Fibroblast of lung (primary cell): ENCODE measurements around the gene C1QL2. TPM values are rescaled to one million over a fixed set of nuclear protein-coding genes. Genes with fewer than 3 reads are reported as not detected.

ENCODE experiments used
- DNase-seq, 2 donors: peaks; one replicate each; pipeline versions ENCODE4 v3.0.0 to v3.0.0-alpha.2; 2010; ENCODE audit warnings: low read depth in 2 of 2
- H2AFZ ChIP-seq: 2 replicates; pipeline ENCODE4 v1.5.1; 2012; ENCODE audit warnings: low read length, control low read depth, inconsistent platforms
- H3K27ac ChIP-seq: 2 replicates; pipeline ENCODE4 v1.5.1; 2011; ENCODE audit warnings: low read length, control low read depth; ENCODE audit not compliant: insufficient read depth
- H3K27me3 ChIP-seq: 2 replicates; pipeline ENCODE4 v1.5.1; 2011; ENCODE audit warnings: mild to moderate bottlenecking, low read length; ENCODE audit not compliant: control insufficient read depth, insufficient read depth
- H3K36me3 ChIP-seq: 2 replicates; pipeline ENCODE4 v1.5.1; 2011; ENCODE audit warnings: low read length; ENCODE audit not compliant: control insufficient read depth, insufficient read depth
- H3K4me1 ChIP-seq: 2 replicates; pipeline ENCODE4 v1.5.1; 2011; ENCODE audit warnings: low read length; ENCODE audit not compliant: control insufficient read depth, insufficient read depth; ENCODE audit errors: extremely low read depth
- H3K4me2 ChIP-seq: 2 replicates; pipeline ENCODE4 v1.5.1; 2011; ENCODE audit warnings: low read length, control low read depth; ENCODE audit not compliant: insufficient read depth; ENCODE audit errors: extremely low read depth
- H3K4me3 ChIP-seq, 4 experiments: fragments of 200-600 bp in 1 of 4; sonication (generic) in 1 of 4; replicated peaks in 1 of 4; 2 replicates each; pipeline ENCODE4 v1.5.1; 2011 to 2016; ENCODE audit warnings: low read length in 4 of 4, low read depth in 3 of 4, mild to moderate bottlenecking in 3 of 4, control low read depth in 2 of 4, inconsistent platforms in 1 of 4, mixed read lengths in 1 of 4; ENCODE audit not compliant: insufficient read depth in 1 of 4; ENCODE audit errors: control extremely low read depth in 1 of 4
- H3K79me2 ChIP-seq: 2 replicates; pipeline ENCODE4 v1.5.1; 2012; ENCODE audit warnings: mild to moderate bottlenecking, low read length, inconsistent platforms; ENCODE audit not compliant: control insufficient read depth, insufficient read depth
- H3K9ac ChIP-seq: 2 replicates; pipeline ENCODE4 v1.5.1; 2011; ENCODE audit warnings: mild to moderate bottlenecking, low read length, control low read depth; ENCODE audit not compliant: insufficient read depth
- H3K9me3 ChIP-seq: 2 replicates; pipeline ENCODE4 v1.5.1; 2012; ENCODE audit warnings: low read depth, low read length; ENCODE audit not compliant: control insufficient read depth, insufficient read depth
- H4K20me1 ChIP-seq: 2 replicates; pipeline ENCODE4 v1.5.1; 2011; ENCODE audit warnings: low read length; ENCODE audit not compliant: control insufficient read depth, insufficient read depth; ENCODE audit errors: extremely low read depth
- CTCF ChIP-seq, 2 donors: IDR thresholded peaks in 1 of 2; conservative IDR thresholded peaks in 1 of 2; 1 replicate in 1 of 2; 2 replicates in 1 of 2; pipeline ENCODE4 v1.5.1; 2011 to 2012; ENCODE audit warnings: low read length in 2 of 2, control low read depth in 1 of 2, inconsistent platforms in 1 of 2, low read depth in 1 of 2, mild to moderate bottlenecking in 1 of 2
- EZH2 ChIP-seq: IDR thresholded peaks from 2 replicates; pipeline ENCODE4 v1.5.1; 2012; ENCODE audit warnings: low read length, control low read depth, mild to moderate bottlenecking; ENCODE audit errors: missing control alignments
- polyA plus RNA-seq, 2 donors: library from polyadenylated mRNA; depleted of rRNA in 1 of 2; stranded (reverse) in 1 of 2; unstranded in 1 of 2; fragments of >200 nt; gene quantifications; 2 replicates each; pipeline ENCODE4 v1.2.1, GENCODE V29; 2011 to 2012; ENCODE audit warnings: missing spikeins in 1 of 2
- total RNA-seq: library from RNA; depleted of rRNA; stranded (reverse); fragments of >200 nt; gene quantifications from 2 replicates; pipeline ENCODE4 v1.2.1, GENCODE V29; 2014

The C1QL2 gene
- total and polyA plus RNA-seq, 2 donors (not counting 1 experiment from before 2014, with no cell fraction given) = not detected

GRCh38 chr2:119195001-119195400, 36.5 kb upstream of the C1QL2 start:
- Histone ChIP-seq H3K79me2 (no peaks in the 10 kb centered on the region), H3K4me2 (no peak overlapping the region), H3K4me1 (no peaks in the 10 kb centered on the region), H3K9me3 (no peaks in the 10 kb centered on the region), H3K4me3 (no peak overlapping the region), H4K20me1 (no peaks in the 10 kb centered on the region), H3K36me3 (no peaks in the 10 kb centered on the region), H3K9ac (no peak overlapping the region), H2AFZ (no peak overlapping the region), H3K27ac (no peak overlapping the region), H3K27me3 (peaks cover 18% of the 10 kb centered on the region)
- TF ChIP-seq CTCF (conservative IDR thresholded peaks at IDR 0.05 in 1 of 2, IDR thresholded peaks at IDR 0.05 in 1 of 2; ENCODE audit: low read depth in 1 of 2, low read length in 2 of 2) = no peak
- TF ChIP-seq EZH2 = no peak
- no peak for DNase-seq

- no peak overlapping the region for H3K4me3 ChIP-seq
- no peak overlapping the region for H2AFZ ChIP-seq
- H4K20me1 ChIP-seq = no peaks in the 10 kb centered on the region
- TF ChIP-seq EZH2 = no peak
- no peak for TF ChIP-seq CTCF (conservative IDR thresholded peaks at IDR 0.05 in 1 of 2, IDR thresholded peaks at IDR 0.05 in 1 of 2; ENCODE audit: low read depth in 1 of 2, low read length in 2 of 2)
- no peak overlapping the region for H3K4me2 ChIP-seq
- no peaks in the 10 kb centered on the region for H3K9me3 ChIP-seq
- H3K79me2 ChIP-seq = no peaks in the 10 kb centered on the region
- peaks cover 7% of the 10 kb centered on the region for H3K27me3 ChIP-seq
- DNase-seq = no peak
- no peak overlapping the region for H3K27ac ChIP-seq
- H3K36me3 ChIP-seq = no peaks in the 10 kb centered on the region
- H3K4me1 ChIP-seq = no peaks in the 10 kb centered on the region
- H3K9ac ChIP-seq = no peak overlapping the region
Observed at GRCh38 chr2:119192893-119193292, 34.3 kb upstream of the C1QL2 start.

GRCh38 chr2:119190321-119191111, 32.0 kb upstream of the C1QL2 start:
- Histone ChIP-seq H3K4me1 (no peaks in the 10 kb centered on the region), H3K27ac (no peak overlapping the region), H3K79me2 (no peaks in the 10 kb centered on the region), H3K4me3 (no peak overlapping the region), H4K20me1 (no peaks in the 10 kb centered on the region), H3K36me3 (no peaks in the 10 kb centered on the region), H3K9me3 (no peaks in the 10 kb centered on the region), H3K9ac (no peak overlapping the region), H2AFZ (no peak overlapping the region), H3K27me3 (no peaks in the 10 kb centered on the region), H3K4me2 (no peak overlapping the region)
- no peak for DNase-seq
- TF ChIP-seq CTCF (conservative IDR thresholded peaks at IDR 0.05 in 1 of 2, IDR thresholded peaks at IDR 0.05 in 1 of 2; ENCODE audit: low read depth in 1 of 2, low read length in 2 of 2) = no peak
- no peak for TF ChIP-seq EZH2
